Activated CD4-positive, alpha-beta memory T cell treated with anti-CD3 and anti-CD28 coated beads, Interleukin-2, amount 10 ng/mL, durations not matched to agents 7 days and 5 days (primary cell): ENCODE measurements around the gene RHBDL1. TPM values are rescaled to one million over a fixed set of nuclear protein-coding genes. Genes with fewer than 3 reads are reported as not detected.

Experiments used
- CTCF ChIA-PET: fragments of 350-600 bp; sonication (Branson Sonifier 250); formaldehyde crosslinking; loops from one replicate; lab custom pipeline; 2021; ENCODE audit warnings: antibody characterized with exemption, inconsistent platforms; lab: Charles Lee
- POLR2A ChIA-PET: fragments of 350-600 bp; sonication (Branson Sonifier 250); formaldehyde crosslinking; loops from one replicate; lab custom pipeline; 2021; ENCODE audit warnings: antibody characterized with exemption; lab: Charles Lee
- DNase-seq: peaks from one replicate; pipeline ENCODE4 v3.0.0-alpha.2; 2020
- H3K27ac Mint-ChIP-seq: one replicate; pipeline ENCODE4 v1.8.0; 2021; ENCODE audit warnings: mild to moderate bottlenecking, mixed read lengths
- H3K27me3 Mint-ChIP-seq: one replicate; pipeline ENCODE4 v1.8.0; 2021; ENCODE audit warnings: mixed read lengths
- H3K36me3 Mint-ChIP-seq: one replicate; pipeline ENCODE4 v1.8.0; 2021; ENCODE audit warnings: low read depth, mixed read lengths
- H3K4me1 Mint-ChIP-seq: one replicate; pipeline ENCODE4 v1.8.0; 2021; ENCODE audit warnings: mixed read lengths
- H3K4me3 Mint-ChIP-seq: one replicate; pipeline ENCODE4 v1.8.0; 2021; ENCODE audit warnings: mild to moderate bottlenecking, mixed read lengths
- H3K9me3 Mint-ChIP-seq: one replicate; pipeline ENCODE4 v1.8.0; 2021; ENCODE audit warnings: mixed read lengths
- total RNA-seq, 2 experiments: library from RNA; stranded (reverse); gene quantifications; one replicate each; pipeline ENCODE4 v1.2.3, GENCODE V29; 2021

Gene RHBDL1
- total RNA-seq, 2 experiments from 2014 or later: 1.5 TPM

- Mint-ChIP-seq H3K9me3 (no peaks in the 10 kb centered on the region), H3K4me3 (no peak overlapping the region), H3K27me3 (no peaks in the 10 kb centered on the region), H3K36me3 (no peaks in the 10 kb centered on the region), H3K4me1 (peaks cover 4% of the 10 kb centered on the region), H3K27ac (no peak overlapping the region)
- POLR2A ChIA-PET: interaction anchor here (0.7 to 2.3 kb wide), 4 partner anchors 10 to 36 kb away, joined by 3 to 15 read pairs (median 4); partner anchors contain the start of genes CIAO3 and METRN
- CTCF ChIA-PET: interaction anchor here (1.8 to 2.2 kb wide), 2 partner anchors 10 to 13 kb away, joined by 8 to 12 read pairs; no protein-coding TSS in a partner anchor
- DNase-seq: no peak
Measured at GRCh38 chr16:725463-726187, 50.2 kb downstream of the RHBDL1 start.

- POLR2A ChIA-PET: interaction anchor here (0.7 to 2.3 kb wide), 3 partner anchors 10 to 37 kb away, joined by 3 to 15 read pairs (median 3); partner anchors contain the start of gene METRN
- Mint-ChIP-seq H3K36me3 (no peaks in the 10 kb centered on the region), H3K4me1 (peaks cover 3% of the 10 kb centered on the region), H3K4me3 (no peak overlapping the region), H3K27me3 (no peaks in the 10 kb centered on the region), H3K9me3 (no peaks in the 10 kb centered on the region), H3K27ac (no peak overlapping the region)
- DNase-seq: no peak
- CTCF ChIA-PET: interaction anchor here (1.8 to 2.2 kb wide), 2 partner anchors 10 to 13 kb away, joined by 8 to 12 read pairs; no protein-coding TSS in a partner anchor
Measured at GRCh38 chr16:726188-726437, 50.6 kb downstream of the RHBDL1 start.

GRCh38 chr16:726438-727290 lies 51.2 kb downstream of the RHBDL1 start, which contains the start of the genes CCDC78 and HAGHL:
Gene CCDC78 (minus strand): TSS chr16:726443. CDS start chr16:726367, 76 bp downstream.
Gene HAGHL (plus strand): TSS chr16:727106. CDS start chr16:727510, 404 bp downstream.
- CTCF ChIA-PET: interaction anchor here (1.5 to 1.8 kb wide), 3 partner anchors 14 to 24 kb away, joined by 3 to 12 read pairs (median 4); no protein-coding TSS in a partner anchor
- Mint-ChIP-seq H3K9me3 (no peaks in the 10 kb centered on the region), H3K27ac (no peak within 1 kb of the TSS), H3K27me3 (no peaks in the 10 kb centered on the region), H3K4me1 (peaks cover 3% of the 10 kb centered on the region), H3K4me3 (peak within 1 kb of the TSS; percentile 56), H3K36me3 (no peaks in the 10 kb centered on the region)
- peak; percentile 65 for DNase-seq
- POLR2A ChIA-PET: interaction anchor here (0.7 to 2.5 kb wide), 5 partner anchors 10 to 36 kb away, joined by 3 to 15 read pairs (median 7); partner anchors contain the start of genes CIAO3 and METRN

- ChIA-PET POLR2A (interaction anchor here (1.1 to 2.5 kb wide), 5 partner anchors 9 to 37 kb away, joined by 3 to 7 read pairs (median 7); partner anchors contain the start of genes CIAO3 and WDR24), CTCF (interaction anchor here (1.3 to 1.9 kb wide), 4 partner anchors 14 to 24 kb away, joined by 3 to 9 read pairs (median 4); partner anchors contain the start of gene CIAO3)
- no peaks in the 10 kb centered on the region for H3K27me3 Mint-ChIP-seq
- H3K9me3 Mint-ChIP-seq: no peaks in the 10 kb centered on the region
- peak overlapping the region; percentile 46 for H3K4me3 Mint-ChIP-seq
- peaks cover 3% of the 10 kb centered on the region for H3K4me1 Mint-ChIP-seq
- no peak overlapping the region for H3K27ac Mint-ChIP-seq
- no peaks in the 10 kb centered on the region for H3K36me3 Mint-ChIP-seq
- peak; percentile 46 for DNase-seq
Measured at GRCh38 chr16:727291-727977, 52.0 kb downstream of the RHBDL1 start.

Other genes with a start within 250 kb of the RHBDL1 start
- gene CAPN15, start 148.0 kb upstream of the RHBDL1 start, total RNA-seq: 10 to 100 TPM; 91.7 to 93.4 TPM
- gene PRR35, start 115.3 kb upstream of the RHBDL1 start, total RNA-seq: not detected
- gene NHLRC4, start 108.7 kb upstream of the RHBDL1 start, total RNA-seq: 1 to 10 TPM; 2.3 to 2.6 TPM
- 10 to 100 TPM; 33.7 to 35.1 TPM for gene PIGQ, start 105.7 kb upstream of the RHBDL1 start, total RNA-seq
- 10 to 100 TPM; 12.2 to 14.2 TPM for gene RAB40C, start 85.6 kb upstream of the RHBDL1 start, total RNA-seq
- under 1 TPM; 0.10 to 0.13 TPM for gene WFIKKN1, start 44.7 kb upstream of the RHBDL1 start, total RNA-seq
- 10 to 100 TPM; 66.6 to 67.5 TPM for gene METTL26, start 39.4 kb upstream of the RHBDL1 start, total RNA-seq
- 10 to 100 TPM; 20.3 to 22.8 TPM for gene MCRIP2, start 33.8 kb upstream of the RHBDL1 start, total RNA-seq
- 10 to 100 TPM; 58.0 to 58.4 TPM for gene WDR90, start 26.3 kb upstream of the RHBDL1 start, total RNA-seq
- gene RHOT2, start 7.5 kb upstream of the RHBDL1 start, total RNA-seq: 100 to 1,000 TPM; 140 to 141 TPM
- 10 to 100 TPM; 63.9 to 78.3 TPM for gene STUB1, start 4.7 kb downstream of the RHBDL1 start, total RNA-seq
- gene JMJD8, start 8.7 kb downstream of the RHBDL1 start, total RNA-seq: 10 to 100 TPM; 27.1 to 27.2 TPM
- 10 to 100 TPM; 18.1 to 18.7 TPM for gene WDR24, start 14.7 kb downstream of the RHBDL1 start, total RNA-seq
- gene FBXL16, start 30.1 kb downstream of the RHBDL1 start, total RNA-seq: 10 to 100 TPM; 30.9 to 34.6 TPM
- gene METRN, start 39.4 kb downstream of the RHBDL1 start, total RNA-seq: 1 to 10 TPM; 4.4 to 6.2 TPM
- gene ANTKMT, start 45.5 kb downstream of the RHBDL1 start, total RNA-seq: 1 to 10 TPM; 8.4 to 9.3 TPM
- gene CCDC78, start 50.8 kb downstream of the RHBDL1 start, total RNA-seq: 1 to 10 TPM; 1.9 to 2.3 TPM
- gene HAGHL, start 51.4 kb downstream of the RHBDL1 start, total RNA-seq: 1 to 10 TPM; 8.9 to 9.1 TPM
- gene CIAO3, start 65.3 kb downstream of the RHBDL1 start, total RNA-seq: 10 to 100 TPM; 34.0 to 34.8 TPM
- not detected for gene MSLN, start 85.1 kb downstream of the RHBDL1 start, total RNA-seq
- gene RPUSD1, start 112.7 kb downstream of the RHBDL1 start, total RNA-seq: 10 to 100 TPM; 22.2 to 22.3 TPM
- 10 to 100 TPM; 77.6 to 80.0 TPM for gene CHTF18, start 112.9 kb downstream of the RHBDL1 start, total RNA-seq
- gene GNG13, start 125.1 kb downstream of the RHBDL1 start, total RNA-seq: not detected